ENCODE data around the gene MYH9.
A peak's percentile ranks its signal among the peaks of the same experiment; 100 is the strongest.

MYH9 gene

GRCh38 chr22:36344106-36344827, 43.5 kb downstream of the MYH9 start:
- peak in 1 of 6 experiments; percentile 8 for DNase-seq

DNA sequence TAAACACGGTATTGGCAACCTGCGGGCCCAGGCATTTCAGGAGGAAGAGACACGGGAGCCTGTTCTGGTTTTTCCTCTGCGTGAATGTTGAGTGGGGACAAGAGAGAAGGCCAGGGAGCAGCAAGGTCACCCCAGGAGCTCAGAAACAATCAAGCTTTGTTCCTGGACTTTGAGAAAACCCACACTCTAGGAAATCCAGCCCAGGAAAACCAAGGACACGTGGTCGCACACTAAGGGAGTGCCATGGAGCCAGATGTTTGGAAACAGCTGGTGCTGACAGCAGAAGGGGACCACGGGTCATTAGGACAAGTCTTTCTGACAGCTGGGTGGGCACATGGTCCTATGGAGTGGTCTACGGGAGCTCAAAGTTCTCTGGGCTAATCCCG, 44.1 kb downstream of the MYH9 start:
- DNase-seq, result no peak

DNA sequence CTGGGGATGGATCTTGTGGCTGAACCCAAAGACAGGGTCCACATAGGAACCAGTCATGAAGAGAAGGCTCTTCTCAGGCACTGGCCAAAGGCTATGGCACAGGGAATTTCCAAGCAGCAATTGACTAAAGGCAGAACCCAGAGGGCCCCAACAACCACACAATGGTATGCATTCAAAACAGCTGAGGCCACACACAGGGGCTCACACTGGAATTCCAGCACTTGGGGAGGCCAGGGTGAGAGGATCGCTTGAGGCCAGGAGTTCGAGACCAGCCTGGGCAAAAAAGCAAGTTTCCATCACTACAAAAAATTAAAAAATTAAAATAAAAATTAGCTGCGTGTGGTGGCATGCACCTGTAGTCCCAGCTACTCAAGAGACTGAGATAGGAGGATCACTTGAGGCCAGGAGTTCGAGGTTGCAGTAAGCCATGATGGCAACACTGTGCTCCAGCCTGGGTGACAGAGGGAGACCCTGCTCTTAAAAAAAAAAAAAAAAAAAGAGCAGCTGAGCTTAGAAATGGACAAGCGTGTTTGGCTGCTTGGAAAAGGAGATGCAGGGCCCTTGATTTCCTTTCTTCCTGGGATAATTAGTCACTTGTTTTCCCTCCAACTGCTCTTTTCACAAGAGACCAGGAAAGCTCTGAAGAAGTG, 44.6 kb downstream of the MYH9 start:
- no peak for DNase-seq

GRCh38 chr22:36341640-36342041, 46.1 kb downstream of the MYH9 start:
- no peak for DNase-seq

DNA sequence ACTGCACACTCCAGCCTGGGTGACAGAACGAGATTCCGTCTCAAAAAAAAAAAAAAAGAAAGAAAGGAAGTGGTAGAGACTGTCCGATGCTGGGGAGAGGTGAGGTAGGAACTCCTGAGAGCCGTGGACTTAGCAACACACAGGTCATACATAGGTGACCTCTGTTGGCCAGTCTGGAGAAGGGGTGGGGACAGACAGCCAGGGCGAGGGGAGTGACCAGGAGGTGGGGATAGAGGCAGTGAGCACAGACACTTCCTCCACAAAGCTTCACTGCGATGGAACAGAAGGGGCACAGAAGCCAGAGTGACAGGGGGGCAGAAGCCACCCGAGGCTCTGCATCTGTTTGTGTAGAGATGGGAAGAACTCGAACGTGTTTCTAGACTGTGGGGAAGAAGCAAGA, 47.1 kb downstream of the MYH9 start:
- no peak for DNase-seq

DNA sequence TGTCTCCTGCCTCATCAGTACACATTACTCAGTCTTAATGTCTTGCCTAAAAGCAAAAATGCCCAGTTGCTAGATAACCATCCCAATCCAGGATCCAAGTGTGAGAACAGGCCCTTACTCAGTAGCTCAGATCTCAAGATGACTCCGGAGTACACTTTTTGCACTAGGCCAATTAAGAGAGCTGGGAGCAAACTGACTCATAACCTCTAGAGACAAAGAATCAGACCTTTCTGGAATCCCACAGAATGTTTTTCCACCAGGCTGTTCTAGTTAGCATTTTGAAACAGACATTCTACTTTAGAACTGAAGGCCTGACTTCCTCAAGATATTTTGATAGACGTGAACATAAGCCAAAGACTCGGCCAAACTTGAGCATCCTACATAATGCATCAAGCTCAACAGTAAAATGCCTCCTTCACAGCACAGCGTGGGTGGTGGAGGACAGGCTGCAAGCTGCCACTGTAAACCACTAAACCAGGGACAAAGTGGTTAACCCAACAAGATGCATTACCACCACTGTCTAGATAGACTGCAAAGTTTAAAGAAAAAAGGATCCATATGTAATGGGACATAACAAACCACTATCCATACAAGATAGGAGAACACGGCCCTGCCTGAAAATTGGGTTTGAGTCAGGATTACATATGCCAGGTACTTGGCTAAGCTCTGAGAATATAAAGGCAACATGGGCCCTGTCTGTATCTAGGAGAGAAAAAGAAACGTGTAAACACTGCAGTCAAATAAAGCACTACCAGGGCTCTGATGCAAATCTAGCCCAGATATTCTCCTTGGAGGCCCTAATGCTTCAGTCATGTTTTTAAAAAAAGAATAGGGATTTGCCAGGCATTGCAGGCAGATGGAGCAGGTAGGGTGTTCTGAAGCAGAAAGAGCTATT, 48.3 kb downstream of the MYH9 start:
- DNase-seq, result no peak

GRCh38 chr22:36337365-36338130, 50.2 kb downstream of the MYH9 start:
- peak in 5 of 6 experiments; percentile 13 to 47 (median 44) for DNase-seq

DNA sequence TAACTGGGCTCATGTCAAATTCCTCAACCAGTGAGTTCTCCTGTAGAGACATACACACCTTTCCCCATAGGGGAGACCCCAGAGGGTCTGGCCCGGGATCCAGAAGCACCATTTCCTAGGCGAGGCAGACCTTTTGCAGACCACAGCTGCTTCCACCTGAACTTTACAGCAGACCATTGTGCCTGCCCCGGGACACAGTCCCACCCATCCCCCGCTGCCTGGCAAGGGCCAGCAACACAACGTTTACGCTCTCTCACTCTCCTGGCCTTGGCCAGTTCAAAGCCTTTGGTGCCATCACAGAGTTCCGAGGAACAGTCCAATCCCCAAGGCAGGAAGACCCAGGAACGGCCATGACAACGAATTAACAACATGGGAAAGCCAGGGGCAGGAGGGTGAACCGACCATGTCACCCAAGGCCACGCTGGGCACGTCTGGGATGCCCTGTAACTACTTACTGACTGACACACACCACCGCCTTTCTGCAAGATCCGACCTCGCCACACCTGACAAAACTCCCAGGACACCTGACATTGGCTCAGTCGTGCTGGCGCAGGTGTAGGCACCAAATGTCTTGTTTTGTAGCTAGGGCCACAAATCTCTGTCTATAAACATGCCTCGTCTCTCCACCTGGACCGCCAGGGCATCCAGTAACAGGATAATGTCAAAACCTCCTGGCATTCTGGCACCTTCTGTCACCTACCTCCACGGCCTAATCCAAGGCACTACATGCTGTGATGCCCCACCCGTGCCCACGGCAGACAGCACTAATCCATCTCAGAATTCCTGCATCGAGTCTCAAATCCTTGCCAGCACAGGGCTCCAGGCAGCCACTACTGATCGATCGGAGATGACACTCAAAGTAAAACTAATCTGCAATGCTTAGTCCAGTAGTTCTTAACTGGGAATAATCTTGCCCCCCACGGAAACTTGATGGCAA, 51.3 kb downstream of the MYH9 start:
- no peak for DNase-seq

- peak in 4 of 6 experiments; percentile 26 to 37 (median 34) for DNase-seq
Observed at GRCh38 chr22:36335621-36336020, 52.1 kb downstream of the MYH9 start.

DNA sequence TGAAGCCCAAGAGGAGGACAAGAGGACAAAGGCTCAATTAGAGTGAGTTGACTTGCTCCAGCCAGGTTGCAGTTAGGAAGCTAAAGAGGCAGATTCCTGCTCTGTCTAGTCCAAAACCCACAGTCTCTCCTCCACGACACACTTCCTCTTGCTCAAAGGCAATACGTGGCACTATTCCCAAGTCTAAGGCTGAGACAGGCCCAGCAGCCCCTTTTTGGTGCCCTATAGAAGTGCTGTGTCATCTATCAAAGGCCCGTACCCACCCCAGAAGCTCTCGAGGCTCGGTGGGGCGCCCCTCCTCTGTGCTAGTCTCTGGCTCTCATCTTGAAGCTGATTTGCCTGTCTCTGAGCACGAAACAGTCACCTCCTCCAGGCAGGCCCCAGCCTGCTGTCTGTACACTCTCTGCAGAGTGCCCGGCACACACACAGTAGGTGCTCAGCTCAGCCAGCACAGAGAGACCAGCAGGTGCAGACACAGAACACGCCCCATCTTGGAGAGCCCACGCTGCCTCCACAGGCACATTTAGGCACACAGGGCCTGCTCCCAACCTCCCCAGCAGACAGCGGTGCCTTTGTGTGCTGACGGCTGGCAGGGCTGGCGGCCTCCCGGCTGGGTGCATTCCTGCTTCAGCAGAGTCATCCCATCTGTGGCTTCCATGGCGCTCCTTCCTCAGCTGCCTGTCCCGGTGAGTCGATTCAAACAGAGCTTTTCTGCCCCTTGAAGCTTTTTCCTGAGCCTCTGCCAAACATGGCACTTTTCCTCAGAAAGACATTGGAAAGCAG, 52.8 kb downstream of the MYH9 start:
- DNase-seq, result peak in 5 of 6 experiments; percentile 34 to 70 (median 46)

DNA sequence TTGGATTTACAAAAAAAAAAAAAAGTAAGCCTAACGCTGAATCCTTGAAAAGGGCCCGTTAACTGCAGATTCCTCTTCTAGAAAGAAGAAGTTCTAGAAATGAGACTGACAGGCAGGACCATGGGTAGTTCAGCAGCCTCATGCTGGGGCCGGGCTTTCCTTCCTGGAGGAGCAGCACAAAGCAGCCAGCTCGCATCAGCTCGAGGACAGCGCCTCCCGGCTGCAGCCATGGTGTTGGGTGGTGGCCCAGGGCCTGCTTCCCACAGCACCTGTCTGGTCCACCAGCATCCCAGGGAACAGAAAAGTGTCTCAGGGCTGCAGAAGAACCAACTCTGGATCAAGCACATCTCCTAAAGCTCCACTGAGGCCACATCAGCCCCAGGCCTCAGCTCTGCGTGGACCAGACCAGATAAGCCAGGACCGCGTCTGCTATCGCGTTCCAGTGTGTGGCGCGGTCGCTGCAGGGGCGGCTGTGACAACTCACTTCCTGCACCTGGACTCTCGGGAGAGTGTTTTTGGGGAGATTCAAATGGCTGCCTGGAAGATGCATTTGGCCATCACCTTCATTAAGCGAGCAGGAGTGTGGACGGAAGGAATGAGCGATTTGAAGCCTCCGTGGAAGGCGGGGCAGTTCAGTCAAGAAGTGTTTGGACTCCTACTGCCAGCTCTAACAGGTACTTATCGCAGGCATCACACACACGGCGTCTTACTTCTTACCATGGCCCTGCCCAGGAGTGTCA, 53.5 kb downstream of the MYH9 start:
- peak in 5 of 6 experiments; percentile 18 to 70 (median 39) for DNase-seq

- no peak for DNase-seq
Observed at GRCh38 chr22:36333644-36334043, 54.1 kb downstream of the MYH9 start.

- peak in 5 of 6 experiments; percentile 45 to 57 (median 53) for DNase-seq
Observed at GRCh38 chr22:36332623-36333332, 55.0 kb downstream of the MYH9 start.

DNA sequence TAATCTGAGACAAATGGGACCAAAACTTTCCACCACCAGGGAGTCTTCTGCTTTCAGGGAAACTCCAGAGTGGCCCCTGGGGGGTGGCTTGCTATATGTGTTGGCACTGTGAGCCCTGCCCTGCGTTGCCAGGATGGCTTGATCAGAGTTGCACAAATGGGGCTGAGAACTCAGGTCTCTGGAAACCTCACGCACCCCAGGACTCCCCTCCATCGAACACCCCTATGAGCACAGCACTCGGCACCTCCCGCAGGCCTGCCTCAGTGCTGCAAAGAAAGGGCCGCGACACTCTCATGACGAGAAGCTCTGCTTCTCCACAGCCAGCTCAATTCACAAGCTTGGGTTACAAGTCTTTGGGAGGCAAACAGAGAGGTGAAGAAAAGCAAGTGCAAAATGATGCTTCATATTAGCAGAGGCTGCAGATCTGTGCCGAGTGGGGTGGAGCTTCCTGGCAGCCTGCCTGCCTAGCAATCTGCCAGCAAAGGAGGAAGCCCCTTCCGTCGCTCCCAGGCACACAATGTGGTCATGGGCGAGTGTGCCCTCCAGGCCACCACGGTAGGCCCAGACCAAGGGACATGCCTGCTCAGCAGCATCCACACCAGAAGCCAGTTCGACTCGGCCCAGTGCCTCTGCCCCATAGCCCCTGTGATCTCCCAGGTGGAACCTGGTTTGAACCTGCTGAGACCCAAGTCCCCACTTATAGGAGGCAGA, 55.7 kb downstream of the MYH9 start:
- DNase-seq, result peak; percentile 40 to 70 (median 58)

DNA sequence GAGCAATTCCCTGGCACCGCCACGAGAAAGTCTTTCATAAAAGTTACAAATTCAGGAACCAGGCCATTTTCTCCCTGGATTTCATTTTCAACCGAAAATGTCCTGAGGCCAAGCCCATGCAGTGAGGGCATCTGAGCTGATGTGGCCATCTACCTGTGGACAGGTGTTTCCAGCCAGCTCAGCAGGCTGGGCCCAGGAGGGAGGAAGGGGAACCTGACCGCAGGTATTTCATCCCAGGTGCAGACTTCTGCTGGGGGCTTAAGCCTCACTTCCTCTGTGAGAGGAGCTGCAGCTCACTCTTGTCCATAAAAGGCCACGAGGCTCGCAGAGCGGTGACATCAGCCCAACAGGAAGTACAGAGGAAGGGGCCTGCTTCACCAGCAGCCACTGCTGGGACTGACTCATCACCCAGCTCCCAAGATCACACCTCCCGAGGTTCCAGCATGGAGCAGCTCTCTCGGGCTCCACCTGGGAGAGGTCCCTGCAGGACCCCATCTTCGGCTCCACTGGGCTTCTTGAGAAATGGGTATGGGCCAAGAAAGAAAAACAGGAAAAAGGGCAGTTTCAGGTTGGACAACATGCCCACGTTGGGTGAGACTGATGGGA, 56.4 kb downstream of the MYH9 start:
- peak; percentile 59 to 71 (median 64) for DNase-seq

DNA sequence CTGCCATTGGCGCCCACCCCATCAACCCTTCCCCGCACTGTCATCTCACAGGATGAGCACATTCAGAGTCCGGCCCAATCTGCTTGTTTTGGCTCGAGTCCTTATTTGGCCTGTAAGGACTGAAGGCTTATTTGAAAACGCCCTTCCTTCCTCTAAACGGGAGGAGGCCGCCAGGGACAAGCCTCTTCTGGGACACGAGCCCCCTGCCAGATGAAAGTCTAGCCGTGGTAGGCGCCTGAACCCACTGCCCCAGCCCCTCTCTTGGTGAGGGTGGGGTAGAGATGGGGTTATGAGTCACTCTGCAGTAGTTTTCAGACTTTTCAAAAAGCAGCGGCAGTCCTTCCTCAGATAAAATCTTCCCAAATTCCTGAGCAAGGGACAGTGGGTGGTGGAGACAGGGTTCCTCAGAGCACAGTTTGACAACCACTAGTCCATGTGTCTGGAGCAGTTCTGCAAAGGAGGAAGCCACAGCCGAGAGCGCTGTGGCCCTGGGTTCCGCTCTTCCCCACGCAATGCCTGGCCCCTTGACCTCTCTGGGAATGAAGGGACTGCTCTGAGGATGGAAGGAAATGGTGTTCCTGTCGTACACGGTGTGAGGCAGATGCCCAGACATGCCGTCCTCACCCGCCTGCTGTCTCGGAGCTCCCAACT, 57.0 kb downstream of the MYH9 start:
- DNase-seq, result peak in 1 of 6 experiments; percentile 16

DNA sequence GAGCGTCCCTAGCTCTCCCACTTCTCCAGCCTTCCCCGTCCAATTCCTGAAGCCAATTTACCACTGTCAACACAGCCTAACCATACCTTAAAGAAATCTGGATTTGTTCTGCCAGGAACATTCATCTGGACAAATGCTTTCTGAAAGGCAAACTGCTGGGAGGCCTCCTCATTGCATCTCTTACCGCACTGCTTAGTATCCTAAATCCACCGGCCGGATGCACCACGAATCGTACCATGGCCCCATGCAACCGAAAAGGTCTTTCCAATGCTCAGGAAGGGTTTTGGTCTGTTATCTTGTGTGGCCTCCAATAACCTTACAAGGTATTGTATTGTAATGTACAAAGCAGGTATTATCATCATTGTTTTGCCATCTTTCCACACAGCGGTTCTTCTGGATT, 57.6 kb downstream of the MYH9 start:
- DNase-seq, result no peak

Measured in stimulated activated naive CD4-positive, alpha-beta T cell (primary cell).